GM18873 (cell line): ENCODE measurements around the gene CTDP1.

ENCODE experiments used
- ATAC-seq: cut with Tn5 transposase; IDR thresholded peaks from one replicate; pipeline ENCODE4 v1.9.1; 2021; ENCODE audit warnings: mild to moderate bottlenecking, moderate library complexity, moderate number of reproducible peaks; ENCODE audit not compliant: unreplicated experiment, low FRiP score

The CTDP1 gene

DNA sequence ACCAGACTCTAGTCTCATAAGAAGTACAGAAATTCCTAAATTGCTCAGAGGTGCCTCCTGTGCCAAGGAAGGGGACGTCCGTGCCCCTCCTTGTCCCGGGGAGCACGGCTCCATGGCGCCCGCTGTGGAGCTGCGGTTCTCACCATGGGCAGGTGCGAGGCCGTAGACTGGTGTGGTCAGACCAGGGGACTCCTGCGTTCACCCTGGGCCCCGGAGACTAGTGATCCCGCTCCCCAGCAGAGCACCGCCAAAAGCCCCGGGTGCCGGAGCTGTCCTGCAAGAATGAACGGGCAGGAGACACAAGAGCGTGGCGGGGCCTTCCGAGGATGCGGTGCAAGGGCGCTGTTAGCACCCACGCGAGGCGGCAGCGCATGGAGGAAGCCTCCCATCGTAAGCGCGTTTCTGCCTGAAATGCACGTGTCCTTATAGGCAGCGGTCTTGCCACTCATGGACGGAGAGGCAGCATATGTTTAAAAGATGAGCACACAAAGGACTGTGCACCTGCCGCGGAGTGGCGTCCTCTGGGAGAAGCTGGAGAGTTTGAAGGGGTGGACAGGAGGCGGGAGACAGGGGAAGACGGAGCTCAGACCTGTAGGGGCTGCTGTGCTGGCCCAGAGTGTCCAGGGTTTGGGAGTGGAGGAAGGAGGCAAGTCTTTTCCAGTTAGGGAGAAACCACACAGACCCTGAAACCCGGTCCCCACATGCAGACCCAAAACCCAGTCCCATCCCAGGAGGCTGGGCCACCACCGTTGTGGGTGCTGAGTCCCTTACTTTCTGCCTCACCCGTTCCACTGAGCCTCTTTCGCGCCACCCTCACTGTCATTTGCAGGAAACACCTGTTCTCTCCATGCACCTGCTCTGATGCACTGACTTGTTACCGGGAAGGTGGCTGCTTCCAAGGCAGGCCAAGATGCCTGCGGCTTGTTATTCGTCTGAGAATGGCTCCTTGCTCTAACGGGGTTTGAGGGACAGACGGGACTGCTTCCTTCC, 110.6 kb downstream of the CTDP1 start:
- ATAC-seq = no peak

DNA sequence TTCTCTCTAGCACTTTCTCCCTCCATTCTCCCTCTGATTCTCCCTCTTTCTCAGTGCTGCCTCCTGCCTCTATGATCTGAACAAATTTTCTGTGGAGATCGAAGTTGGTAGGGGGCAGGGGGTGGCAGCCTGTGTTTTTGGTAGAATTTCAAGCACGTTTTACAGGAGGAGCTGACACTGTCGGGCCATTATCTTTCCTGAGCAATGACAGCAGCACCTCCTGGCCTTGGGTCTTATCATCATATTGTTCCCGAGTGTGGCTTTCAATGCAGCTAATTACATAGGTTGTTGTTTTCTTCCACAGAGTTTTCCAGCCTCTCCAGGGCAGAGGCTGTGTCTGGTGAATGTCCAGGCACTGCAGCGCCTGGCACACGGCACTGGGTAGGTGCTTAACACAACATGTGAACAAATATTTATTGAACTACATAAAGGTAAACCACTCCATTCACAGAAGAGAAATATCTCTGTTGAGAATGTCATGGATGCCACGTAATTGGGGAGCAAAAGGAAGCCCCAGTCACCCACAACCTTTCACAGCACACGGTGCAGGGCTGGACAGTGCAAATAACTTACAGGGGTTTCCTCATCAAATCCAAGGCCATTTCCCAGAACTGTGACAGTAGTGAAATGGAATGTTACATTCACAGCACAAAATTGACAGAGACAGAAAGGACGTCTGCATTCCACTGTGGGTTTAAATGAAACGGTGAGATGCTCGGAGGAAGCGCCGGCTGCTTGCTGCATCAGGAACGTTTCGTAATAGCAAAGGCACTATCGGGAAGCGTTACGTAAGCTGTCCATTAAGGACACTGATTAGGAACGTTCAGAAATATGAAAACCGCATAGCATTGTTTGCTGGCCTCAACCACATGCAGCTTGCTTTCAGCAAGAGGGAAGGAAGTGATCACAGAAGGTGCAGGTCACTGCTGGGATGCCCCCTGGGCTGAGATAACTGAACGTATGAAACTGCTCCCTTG, 111.7 kb downstream of the CTDP1 start:
- ATAC-seq = no peak

DNA sequence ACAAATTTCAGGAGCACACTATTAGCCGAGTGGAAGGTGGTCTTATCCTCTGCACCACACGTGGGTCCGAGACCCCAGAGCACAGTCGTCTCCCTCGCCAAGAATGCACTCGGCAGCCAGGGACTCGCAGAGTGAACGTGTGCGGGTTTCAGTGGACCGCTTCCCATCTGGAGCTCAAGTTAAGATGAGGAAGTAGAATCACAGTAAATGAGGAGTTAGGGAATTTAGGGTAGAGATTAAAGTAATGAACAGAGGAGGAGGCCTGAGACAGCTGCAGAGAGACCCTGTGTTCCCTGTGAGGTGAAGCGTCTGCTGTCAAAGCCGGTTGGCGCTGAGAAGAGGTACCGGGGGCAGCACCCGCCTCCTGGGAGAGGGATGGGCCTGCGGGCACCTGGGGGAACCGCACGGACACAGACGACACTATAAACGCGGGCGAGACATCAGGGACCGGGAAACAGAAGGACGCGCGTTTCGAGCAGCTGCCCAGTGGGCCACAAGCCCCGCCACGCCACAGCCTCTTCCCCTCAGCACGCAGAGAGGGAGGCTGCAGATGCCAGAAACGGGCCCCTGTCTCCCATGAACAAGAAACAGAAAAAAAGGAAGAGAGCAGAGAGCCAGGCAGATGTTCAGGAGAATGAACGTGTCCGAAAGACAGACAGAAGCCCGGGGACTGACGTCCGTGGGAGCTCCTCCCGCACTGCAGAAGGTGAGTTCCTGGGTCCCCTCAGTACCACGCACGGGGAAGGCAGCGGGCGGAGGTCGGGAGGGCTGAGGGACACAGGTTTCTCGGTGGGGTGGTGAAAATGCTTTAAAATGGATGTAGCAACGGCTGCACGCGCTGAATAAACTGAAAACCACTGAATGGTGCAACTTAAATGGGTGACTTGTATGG, 112.7 kb downstream of the CTDP1 start:
- ATAC-seq = no peak

DNA sequence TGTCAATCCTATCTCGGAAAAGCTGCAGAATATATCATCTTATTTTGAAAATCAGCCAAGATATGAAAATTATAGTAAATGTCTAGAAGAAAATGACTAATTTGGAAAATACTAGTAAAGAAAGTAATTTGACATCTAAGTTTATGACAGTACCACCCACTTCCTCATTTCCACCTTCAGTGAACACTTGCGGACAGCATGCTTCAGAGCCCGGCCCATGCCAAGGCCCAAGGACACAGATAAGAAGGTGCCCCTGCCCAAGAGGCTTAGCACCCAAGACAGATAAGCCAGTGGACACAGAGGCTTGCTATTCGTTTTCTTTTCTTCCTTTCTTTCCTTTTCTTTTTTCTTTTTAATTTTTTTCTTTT, 113.4 kb downstream of the CTDP1 start:
- ATAC-seq = no peak

DNA sequence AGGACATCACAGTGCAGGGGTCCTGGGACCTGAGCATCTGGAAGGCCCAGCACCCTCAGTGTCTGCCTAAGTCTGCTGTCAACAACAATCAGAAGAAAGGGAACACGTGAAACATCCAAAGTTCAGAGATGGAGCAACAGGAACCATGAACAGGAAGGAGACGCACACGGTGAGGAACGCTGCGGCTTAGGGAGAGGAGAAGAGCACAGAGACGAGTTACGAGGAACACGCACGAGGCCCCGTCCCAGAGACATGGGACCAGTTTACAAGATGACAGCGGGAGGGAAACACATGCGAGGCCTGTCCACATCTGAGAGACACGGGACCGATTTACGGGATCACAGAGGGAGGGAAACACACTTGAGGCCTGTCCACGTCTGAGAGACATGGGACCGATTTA, 115.2 kb downstream of the CTDP1 start:
- ATAC-seq = no peak

DNA sequence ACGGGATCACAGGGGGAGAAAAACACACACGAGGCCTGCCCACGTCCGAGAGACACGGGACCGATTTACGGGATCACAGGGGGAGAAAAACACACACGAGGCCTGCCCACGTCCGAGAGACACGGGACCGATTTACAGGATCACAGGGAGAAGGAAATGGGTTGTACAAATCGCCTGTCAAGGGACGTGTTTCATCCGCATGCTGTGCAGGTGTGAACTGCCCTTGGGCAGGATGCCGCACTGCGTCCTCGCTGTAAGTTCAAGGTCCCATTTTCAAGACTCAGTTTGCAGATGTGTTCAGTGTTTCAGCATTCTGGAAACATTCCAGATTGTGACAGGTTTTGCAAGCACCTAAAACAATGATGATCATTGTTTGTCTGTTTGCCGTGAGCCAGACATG, 115.8 kb downstream of the CTDP1 start:
- ATAC-seq = no peak

DNA sequence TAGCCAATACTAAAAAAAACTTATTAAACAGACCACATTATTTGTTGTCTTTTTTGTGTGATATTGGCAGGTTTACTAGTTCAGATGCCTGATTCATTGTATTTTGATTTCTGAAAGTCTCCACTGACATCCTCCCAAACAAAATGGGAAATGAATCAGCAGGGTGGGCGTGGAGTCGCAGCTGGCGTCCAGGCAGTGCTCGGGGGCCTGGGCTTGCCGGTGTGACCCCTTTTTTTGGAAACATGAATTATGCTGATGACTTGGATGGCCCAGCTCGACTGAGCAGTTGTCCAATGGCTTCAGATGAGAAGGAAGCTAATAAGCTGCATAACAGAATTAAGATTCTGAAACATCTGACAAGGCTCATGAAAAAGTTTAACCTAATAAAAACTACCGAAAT, 116.4 kb downstream of the CTDP1 start:
- ATAC-seq = no peak

DNA sequence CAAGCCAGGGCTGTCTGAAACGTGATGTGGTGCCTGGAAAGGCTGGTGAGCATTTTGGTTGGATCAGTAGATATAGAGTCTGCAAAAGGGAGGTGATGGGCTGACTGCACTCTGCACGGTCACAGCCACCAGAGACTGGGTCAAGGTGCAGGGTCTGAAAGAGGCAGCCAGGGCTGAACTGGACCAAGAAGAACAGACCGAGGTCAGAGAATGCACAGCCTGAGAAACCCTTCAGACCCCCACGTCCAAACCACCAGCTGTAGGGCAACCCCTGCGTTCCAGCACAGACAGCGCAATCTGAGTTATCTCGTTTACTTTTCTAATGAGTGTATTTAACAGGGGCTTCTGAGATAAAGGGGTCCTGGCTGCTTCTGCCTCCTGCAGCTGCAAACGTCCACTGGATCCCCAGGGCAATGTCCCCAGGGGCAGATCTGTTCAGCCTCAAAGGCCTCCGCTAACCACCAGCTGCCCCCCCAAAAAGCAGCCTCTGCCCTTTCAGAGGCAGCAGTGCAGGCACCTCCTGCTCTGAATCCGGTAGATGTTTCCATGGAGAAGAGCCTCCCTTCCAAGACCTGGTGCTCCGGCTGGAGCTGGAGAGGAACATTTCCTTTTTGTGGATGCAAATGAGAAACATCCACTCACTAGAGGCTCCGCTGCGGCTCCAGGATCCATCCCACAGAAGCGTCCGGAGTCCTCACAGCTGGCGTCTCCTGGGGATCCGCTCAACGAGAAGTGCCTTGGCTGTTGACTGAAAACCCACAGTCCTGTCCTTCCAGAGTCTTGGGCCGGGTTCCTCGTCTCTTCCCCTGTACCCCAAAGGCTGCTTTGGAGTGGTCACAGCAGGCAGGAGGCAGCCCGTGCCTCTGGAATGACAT, 117.2 kb downstream of the CTDP1 start:
- ATAC-seq = no peak

DNA sequence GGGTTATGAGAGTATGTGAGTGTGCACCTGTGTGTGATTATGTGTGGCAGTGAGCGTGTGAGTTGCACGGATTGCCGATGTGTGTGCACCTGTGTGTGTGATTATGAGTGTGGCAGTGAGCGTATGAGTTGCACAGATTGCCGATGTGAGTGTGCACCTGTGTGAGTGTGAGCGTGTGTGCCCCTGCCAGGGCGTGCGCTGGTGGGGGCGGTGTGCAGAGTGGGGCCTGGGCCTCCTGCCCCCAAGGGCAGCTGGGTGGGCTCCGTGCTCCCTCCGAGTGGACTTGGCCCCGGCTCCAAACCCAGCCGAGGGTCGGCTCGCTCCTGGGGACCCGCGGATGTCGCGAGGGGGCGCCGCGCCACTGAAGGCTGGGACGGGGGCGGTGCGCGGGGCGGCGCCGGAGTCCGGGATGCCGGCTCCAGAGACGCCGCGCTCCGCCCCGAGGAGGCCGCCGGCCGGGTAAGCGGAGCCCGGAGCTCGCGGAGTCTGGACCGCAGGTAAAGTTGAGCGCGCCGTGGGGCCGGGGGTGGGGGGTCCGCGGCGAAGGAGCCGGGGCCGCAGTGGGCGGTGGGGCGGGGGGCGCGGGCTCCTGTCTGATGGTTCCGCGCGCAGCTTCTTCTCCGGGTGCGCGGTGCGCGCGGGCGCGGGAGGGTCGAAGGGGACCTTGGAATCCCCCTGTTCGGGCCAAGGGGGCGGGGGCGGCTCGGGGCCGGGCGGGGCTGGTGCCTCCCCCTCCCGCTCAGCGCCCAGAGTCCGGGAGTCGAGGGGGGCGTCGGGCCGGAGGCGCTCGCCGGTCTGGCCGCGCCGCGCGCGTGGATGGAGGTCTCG, 118.1 kb downstream of the CTDP1 start, which contains the start of gene KCNG2:
Gene KCNG2 (plus strand): TSS at position 421 of the 828 bp plus-strand sequence. CDS start 65,730 bp downstream, outside the sequence.
- no peak for ATAC-seq

DNA sequence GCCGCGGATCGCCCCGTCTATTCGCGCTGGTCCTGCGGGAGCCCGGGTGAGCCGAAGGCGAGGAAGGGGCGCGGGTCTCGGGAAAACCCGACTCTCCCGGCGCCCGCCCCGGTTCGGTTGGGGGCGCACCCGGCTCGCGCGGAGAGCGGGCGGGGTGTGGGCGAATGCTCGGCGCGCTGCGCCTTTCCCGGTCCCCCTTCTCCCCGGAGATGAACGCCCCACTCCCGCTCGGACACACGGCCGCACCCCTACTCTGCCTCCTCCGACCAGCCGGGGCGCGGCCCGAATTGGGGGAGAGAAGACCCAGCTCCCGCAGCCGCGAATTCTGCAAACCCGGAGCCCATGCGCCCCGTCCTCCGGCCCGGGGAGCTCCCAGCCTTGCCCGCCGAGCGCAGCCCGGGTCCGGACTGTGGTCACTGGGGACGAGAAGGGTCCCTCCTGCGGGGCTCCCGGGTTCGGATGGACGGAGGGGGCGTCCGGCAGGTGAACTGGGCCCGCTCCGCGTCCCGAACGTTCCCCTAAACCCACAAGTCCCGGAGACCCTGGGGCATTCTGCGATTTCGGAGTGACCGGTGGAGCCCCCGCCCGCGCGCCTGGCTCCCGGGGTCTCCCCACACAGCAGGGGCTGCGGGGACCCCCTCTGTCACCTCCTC, 118.9 kb downstream of the CTDP1 start:
- no peak for ATAC-seq

DNA sequence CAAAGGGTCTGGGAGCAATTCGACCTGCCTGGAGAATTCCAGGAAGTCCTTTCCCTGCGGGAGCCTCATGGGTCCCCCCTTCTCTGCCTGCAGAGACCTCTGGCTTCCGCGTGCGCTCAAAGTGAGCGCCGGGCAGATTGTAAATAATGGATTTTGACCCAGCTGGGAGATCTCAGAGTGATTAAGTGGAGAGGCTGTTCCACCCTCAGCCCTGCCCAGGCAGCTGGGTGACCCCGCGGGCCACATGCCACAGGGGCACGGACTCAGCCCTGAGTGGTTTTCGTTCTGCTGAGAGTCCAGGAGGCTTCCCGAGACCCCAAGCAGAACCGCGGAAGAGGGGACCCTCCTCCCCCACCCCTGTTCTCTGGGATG, 119.4 kb downstream of the CTDP1 start:
- ATAC-seq = no peak

DNA sequence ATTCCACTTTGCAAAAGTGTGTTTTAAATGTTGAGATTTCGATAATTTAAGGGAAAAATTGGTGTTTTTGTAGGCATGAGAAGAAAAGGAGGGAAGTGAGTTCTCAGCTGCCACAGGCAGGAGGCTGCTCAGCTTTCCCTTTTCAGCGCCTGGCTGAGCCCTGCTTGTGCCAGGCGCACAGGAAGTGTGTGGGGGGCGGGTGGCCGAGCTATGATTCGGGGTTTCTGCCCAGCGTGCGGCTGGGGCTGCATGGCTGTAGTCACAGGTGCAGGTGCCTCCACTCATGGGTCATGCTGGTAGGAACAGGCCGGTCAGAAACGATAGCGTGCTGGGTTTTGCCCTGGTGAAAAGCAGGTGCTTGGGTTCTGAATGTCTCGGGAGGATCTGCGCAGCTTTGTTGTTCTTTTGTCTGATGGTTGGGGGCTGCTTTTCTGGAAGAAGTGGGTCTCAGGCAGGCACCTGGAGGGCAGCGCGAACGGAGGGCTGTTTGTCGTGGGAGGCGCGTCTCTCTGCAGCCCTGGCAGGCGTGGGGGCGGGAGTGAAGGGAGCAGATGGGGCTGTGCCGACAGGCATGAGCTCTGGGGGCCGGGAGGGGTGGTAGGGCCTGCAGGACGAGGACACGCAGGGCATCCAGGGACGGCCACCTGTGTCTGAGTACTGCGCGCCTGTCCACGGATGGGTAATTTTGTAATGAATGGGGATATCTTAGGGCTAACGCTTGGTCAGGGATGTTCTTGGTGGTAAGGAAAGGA, 120.2 kb downstream of the CTDP1 start:
- ATAC-seq = no peak

DNA sequence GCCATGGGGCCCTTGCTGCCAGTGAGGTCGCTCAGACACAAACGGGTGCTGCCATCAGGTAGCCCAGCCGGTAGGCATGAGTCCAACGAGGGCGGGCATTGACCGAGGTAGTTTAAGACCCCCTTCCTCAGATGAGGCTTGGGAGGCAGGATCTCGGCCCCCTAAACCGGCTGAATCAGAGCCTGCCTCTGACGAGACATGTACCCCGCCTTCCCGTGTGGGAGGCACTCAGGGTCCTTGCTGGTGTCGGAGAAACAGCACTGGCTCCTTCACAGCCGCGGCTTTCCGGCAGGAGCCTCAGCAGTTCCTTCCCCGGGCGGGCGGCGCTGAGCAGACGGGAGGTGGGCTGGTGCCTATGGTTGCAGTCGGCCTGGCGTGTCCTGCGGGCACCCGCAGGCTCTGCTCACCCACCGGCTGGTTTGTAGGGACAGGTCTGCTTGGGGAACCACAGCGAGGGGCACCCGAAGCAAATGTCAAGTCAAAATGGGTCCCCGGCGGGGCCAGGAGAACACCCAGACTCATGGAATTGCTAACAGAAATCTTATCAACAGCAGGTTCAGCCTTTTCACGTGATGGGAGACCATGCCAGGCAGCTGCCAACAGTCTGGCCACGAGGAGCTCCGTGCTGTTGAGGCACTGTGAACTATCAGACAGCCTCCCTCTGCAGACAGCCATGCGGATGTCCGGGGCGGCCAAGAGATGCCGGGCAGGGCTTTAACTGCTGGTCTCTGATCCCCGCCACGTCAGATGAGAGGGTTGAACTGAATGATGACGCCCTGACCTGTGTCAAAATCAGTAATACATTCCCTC, 121.0 kb downstream of the CTDP1 start:
- no peak for ATAC-seq

DNA sequence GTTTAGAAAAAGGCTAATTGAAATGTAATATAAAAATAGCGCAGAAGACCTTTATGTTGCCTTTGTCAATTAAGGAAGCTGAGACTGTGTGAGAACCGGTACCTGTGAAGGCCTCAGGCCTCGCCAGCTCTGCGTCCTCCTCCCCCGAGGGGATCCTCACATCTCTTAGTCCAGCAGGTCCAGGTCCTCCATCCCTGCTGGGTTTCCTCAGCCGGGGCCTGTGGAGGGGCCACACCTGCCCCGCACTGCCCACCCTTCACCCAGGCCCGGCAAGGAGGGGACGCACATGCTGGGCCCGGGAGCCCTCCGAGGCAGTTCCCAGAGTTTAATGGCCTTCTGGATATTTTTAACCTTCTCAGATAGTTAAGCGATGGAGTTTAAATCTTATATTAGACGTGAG, 121.6 kb downstream of the CTDP1 start:
- no peak for ATAC-seq

DNA sequence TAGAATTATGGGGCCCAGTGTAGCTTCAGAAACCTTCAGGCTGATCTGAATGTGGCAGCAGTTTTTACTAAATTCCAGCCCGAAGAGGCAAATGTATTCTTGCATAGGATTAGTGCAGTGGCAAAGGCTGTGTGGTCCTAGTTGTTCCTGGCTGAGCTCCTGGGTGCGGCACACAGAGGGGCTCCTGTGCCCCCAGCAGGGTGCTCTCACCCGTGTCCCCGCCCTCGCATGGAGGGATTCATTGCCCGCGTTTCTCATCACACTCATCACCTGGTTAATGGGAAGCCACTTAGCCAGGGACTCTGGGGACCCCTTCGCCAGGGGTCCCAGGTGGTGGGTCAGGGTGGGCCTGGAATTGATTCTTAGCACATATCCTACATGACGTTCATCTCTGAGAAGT, 122.0 kb downstream of the CTDP1 start:
- ATAC-seq = no peak

DNA sequence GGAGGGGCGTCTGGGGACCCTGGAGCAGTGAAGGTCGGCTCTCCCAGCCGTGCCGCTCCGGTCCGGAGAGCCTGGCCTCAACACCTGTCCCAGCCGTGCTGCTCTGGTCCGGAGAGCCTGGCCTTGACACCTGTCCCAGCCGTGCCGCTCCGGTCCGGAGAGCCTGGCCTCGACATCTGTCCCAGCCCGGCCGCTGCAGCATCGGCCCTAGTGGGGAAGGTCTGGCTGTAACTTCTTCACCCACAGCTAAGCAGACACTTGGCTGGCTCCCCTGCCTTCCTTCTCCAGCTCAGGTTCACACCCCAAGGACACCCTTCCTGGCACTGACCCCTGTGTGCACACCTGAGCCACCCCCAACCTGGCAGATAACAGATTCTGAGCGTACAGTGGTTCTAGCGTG, 122.7 kb downstream of the CTDP1 start:
- no peak for ATAC-seq
